HG03378 (cell line): Measurements from ENCODE around the gene IL16.
"Not testable (repeated sequence)": the region's sequence is repeated elsewhere in the genome, so short reads cannot be mapped to it uniquely, and the experiment has no call there.

Source experiments
- ATAC-seq: cut with Tn5 transposase; IDR thresholded peaks from one replicate; pipeline ENCODE4 v1.9.1; 2021; ENCODE audit warnings: mild to moderate bottlenecking, moderate library complexity; ENCODE audit not compliant: unreplicated experiment

Gene IL16

DNA sequence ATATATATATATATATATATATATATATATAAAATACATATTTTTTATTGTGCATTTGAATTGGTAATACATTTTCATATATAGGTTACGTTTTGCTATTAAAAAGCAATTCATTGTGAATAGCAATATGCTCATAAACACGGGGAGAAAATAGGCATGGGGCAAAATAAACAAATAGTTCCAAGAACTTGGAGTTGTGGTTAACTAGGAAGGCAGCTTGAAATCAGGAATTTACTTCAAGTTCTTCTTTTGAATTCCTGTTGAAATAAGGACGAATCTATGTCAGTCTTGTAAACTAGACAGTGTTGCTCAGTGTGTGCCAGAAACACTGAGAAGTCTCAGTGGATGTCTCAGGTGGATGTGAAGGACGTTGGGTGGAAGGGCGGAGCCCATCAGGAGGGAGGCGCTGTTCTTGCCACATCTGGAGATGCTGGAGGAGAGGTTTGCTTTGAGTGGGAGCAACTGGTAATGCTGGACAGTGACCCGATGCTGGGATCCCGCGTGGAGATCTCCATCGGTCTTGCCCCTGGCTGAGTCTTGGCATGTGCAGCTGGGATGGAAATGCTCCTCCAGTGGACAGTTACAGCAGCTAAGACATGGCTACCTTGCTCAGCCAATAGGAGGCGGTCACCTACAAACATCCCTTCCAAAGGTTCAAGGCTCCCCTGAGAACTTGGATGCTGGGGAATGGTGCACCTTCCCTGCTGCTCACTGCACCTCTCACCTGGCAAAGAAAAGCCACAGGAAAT, 2.5 kb downstream of the IL16 start:
- ATAC-seq, result no peak

DNA sequence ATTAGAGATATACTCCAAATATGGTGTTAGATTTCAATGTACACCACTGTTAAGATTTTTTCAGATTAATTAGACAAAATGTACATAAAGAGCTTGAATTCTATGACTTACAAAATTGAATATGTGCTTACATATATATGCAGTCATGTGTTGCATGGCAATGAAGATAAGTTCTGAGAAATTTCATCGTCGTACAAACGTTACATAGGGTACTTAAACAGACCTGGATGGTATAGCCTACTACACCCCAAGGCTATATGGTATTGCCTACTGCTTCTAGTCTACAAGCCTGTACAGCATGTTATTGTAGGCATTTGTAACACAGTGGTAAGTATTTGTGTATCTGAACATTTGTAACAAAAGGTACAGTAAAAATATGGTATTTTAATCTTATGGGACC, 9.3 kb downstream of the IL16 start:
- no peak for ATAC-seq

DNA sequence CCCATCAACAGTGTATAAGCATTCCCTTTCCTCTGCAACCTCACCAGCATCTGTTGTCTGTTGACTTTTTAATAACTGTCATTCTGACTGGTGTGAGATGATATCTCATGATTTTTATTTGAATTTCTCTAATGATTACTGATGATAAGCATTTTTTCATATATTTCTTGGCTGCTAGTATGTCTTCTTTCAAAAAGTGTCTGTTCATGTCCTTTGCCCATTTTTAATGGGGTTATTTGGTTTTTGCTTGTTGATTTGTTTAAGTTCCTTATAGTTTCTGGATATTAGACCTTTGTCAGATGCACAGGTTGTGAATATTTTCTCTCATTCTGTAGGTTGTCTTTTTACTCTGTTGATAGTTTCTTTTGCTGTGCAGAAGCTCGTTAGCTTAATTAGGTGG, 11.3 kb downstream of the IL16 start:
- ATAC-seq, result not testable (repeated sequence)

DNA sequence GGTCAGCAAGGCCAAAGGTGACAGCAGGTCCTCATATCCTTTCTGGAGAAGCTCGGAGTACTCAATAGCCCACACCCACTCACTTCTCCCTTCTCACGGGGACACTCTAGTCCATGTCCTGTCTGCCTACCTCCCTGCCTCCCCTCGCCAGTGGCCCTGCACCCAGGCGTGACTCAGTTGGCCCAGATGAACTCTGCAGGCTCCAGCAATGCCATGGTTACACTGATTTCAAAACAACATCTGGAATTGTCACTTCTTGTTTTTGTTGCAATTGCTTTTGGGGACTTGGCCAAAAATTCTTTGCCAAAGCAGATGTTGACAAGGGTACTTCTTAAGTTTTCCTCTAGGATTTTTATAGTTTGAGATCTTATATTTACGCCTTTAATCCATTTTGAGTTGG, 13.0 kb downstream of the IL16 start:
- no peak for ATAC-seq

DNA sequence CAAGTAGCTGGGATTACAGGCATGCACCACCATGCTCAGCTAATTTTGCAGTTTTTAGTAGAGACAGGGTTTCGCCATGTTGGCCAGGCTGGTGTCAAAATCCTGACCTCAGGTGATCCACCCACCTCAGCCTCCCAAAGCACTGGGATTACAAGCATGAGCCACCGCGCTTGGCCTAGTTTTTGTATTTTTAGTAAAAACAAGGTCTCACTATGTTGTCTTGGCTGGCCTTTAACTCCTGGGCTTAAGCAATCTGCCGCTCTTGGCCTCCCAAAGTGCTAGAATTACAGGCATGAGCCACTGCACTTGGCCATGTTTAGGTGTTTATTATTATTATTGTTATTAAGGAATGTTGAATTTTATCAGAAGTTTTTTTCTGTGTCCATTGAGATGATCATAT, 14.7 kb downstream of the IL16 start:
- no peak for ATAC-seq

DNA sequence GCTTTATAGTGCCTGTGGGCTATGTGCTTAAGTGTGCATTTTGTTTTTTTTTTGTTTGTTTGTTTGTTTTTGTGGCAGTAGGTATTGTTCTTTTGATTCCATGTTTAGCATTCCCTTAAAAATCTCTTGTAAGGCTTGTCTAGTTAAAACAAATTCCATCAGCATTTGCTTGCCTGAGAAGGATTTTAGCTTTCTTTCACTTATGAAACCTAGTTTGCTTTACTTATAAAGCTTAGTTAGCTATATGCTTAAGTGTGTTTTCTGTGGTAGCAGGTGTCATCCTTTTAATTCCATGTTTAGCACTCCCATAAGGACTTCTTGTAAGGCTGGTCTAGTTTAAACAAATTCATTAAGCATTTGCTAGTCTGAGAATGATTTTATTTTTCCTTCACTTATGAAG, 17.3 kb downstream of the IL16 start:
- no peak for ATAC-seq

DNA sequence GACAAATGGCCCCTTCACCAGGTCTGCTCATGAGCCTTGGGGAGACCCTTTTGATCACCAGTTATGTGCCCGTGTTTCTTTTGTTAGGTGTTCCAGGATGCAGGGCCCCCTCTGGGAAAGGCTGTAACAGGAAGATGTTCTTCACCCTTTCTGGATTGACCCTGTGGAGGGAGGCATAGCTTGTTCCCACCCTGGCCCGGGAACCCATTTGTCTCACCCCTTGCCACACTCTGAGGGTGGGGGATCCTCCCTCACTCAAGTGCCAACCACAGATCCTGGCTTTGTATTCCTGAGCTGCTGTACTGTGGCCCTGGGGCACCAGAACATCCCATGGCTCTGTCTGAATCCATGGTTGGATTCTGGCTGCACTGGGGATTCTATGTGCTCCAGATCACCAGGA, 18.9 kb downstream of the IL16 start:
- no peak for ATAC-seq

DNA sequence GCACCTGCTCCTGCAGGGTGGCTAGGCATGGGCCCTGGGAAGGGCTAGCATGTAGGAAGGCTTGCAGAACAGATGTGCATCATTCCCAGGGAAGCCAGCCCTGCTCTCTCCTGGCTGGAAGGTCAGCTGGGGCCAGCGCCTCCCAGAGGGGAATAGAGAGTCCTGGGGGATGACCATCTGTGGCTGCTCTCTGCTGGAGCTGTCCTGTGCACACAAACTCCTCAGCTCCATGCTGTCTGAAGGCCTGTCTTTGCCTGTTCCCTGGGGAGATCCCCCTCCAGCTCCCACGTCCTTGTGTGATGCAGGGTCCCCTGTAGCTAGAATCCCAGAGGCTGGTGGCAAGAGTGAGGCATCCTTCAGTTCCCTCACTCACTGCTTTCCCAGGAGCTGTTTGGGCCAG, 19.3 kb downstream of the IL16 start:
- no peak for ATAC-seq

DNA sequence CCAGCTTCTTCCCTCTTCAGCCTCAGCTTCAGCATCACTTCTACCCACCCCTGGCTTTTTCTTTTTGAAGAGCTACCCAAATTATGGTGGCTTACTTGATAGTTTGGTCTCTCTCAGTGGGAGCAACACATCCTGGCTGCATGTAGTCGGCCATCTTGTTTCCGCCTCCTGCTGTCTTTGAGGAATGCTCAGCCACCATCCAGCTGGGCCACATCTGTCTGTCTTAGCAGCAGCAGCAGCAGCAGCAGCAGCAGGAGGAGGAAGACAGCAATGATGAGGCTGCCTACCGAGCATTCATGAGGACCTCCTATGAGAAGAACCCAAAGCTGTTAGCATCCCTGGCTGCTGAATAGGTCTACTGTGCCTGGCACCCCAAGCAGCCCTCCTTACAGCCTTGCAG, 19.7 kb downstream of the IL16 start:
- ATAC-seq, result no peak

DNA sequence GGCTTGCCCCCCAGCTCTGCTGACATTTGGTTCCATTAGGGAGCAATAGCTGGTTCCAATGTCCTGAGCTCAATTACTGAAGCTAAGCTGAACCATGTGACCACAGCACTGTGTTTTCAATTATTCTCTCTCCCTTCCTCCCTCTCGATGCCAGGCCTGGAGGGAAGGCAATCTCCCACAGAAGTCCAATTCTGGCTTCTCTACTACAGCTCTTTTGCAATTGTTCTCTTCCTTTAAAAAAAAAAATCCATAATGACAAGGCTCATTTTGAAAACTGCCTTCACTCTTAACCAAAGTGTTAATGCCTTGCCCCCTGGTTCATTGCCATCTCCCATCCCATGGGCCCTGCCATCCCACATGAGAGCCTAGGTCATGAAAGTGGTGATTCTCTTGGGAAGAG, 24.8 kb downstream of the IL16 start:
- no peak for ATAC-seq

DNA sequence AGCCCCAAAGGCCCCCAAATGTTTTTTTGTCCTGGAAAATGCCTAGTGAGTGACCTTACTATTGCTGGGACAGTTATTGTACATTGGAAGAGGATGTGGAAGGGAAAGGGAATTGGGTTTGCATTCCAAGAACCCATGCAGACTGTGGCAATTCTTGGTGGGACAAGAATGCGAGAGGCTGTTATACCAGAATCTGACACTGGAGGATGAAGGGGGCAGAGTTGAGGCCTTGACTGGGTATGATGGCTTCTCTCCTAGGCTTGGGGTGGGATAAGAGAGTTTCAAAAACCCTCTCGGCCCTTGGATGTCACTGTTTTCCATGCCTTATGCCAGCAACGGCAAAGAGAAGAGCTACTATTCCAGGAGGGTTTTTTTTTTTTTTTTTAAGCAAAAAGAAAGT, 25.3 kb downstream of the IL16 start:
- ATAC-seq, result no peak

DNA sequence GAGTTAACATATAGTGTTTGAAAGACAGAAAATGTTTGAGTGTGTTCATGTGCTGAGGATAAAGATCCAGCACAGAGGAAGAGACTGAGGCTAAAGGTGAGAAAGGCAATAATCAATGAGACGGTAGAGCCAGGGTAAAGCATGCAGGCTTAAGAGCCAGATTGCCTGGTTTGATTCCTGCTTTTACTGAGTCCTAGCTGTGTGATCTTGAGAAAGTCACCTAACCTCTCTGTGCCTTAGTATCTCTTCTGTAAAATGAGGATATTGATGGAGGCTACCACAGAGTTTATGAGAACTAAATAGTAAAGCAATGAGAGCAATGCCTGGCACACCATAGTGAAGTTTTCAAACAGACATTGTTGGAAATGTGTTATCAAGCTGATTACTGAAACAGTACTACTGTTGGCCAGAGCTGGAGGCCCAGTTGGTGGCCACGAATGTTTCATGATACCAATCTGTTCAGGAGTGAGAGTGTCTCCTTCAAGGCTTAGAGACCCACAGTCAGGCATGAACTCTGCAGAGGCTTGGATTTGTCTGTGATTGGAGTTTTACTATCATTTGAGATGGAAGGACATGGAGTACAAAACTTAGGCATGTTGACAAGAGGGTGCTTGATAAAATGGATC, 26.8 kb downstream of the IL16 start:
- ATAC-seq, result no peak

DNA sequence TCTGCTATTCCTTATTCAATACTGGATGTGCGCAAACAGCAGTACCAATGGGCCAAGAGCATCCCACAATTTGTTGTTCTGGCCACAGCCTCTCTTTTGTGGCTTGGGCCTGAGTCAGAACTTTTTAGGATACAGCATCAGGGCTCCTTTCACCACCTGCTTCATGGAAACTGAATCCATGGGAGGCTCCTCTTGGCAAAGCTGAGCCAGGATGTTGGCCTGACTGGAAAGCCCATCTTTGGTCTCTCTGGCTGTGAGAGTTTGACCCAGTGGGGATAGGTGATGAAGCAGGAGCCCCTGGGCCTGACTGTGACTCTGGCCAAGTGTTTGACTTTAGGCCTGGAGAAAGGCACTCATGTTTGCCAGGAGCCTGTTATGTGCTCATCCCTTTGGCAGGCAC, 27.6 kb downstream of the IL16 start:
- no peak for ATAC-seq

DNA sequence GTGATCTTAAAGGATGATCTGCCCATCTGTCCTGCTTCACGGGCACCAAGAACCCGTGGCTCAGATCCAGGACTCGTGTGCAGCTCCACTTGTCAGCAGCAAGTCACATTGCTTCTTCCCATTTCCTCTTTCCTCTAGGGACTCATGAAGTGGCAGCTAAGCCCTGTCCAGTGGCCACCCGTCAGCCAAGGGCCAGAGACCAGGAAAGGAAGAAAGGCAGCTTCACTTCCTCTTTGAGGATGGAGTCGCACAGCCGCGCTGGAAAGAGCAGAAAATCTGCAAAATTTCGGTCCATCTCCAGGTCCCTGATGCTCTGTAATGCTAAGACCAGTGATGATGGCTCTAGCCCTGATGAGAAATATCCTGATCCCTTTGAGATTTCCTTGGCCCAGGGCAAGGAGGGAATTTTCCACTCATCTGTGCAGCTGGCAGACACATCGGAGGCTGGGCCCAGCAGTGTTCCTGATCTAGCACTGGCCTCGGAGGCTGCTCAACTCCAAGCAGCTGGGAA, 28.5 kb downstream of the IL16 start:
- no peak for ATAC-seq

DNA sequence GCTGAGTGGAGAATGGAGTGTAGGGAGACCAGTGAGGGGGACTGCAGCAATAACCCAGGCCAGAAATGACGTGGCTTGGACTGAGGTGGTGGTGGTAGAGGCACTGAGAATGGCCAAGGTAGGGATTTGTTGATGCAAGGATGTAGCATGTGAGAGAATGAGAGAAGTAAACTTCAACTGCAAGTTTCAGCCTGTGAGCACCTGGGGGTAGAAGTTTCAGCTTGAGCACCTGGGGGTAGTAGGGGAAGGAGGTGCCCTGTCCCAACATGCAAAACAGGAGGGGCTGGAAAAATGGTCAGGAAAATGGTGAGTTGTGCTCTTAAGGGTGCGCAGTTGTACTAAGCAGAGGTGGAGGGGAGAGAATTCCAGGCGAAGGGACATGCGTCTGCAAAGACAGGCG, 31.0 kb downstream of the IL16 start:
- no peak for ATAC-seq

DNA sequence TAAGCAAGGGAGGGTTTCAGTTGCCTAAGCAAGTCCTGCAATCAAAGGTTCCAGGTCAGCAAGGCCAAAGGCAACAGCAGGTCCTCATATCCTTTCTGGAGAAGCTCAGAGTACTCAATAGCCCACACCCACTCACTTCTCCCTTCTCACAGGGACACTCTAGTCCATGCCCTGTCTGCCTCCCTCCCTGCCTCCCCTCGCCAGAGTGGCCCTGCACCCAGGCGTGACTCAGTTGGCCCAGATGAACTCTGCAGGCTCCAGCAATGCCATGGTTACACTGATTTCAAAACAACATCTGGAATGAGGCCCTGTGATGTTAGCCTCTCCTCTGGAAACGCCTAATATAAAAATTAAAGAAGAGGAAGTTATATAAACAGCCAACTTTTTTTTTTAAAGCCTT, 32.9 kb downstream of the IL16 start:
- ATAC-seq, result no peak

DNA sequence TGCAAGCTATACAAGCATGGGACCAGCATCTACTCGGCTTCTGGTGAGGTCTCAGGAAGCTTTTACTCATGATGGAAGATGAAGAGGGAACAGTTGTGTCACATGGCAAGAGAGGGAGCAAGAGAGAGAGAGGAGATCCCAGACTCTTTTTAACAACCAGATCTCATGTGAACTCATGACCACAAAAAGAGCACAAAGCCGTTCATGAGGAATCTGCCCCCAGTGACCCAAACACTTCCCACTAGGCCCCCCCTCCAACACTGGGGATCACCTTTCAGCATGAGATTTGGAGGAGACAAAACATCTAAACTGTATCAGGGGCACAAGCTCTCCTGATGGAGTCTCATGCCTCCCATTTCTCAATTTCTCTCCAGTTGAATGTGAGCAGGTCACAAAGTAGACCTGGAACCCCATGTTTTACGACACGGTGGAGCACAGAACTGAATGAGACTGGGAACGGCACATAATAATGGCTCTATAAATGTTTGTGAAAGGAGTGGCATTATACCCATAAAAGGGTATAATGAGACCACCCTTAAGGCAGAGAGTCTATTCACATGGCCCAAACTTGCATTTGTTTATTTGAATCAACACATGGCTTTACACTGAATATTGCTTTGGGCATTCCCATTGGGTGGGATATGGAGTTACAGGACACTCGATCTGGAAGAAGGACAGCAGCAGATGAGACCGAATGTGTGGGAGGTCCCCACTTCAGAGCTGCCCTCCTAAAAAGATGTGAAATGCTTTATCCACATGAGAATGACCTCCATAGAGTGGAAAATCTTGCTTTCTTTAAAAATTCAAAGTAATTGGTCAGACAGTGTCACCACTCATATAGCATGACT, 38.8 kb downstream of the IL16 start:
- no peak for ATAC-seq

DNA sequence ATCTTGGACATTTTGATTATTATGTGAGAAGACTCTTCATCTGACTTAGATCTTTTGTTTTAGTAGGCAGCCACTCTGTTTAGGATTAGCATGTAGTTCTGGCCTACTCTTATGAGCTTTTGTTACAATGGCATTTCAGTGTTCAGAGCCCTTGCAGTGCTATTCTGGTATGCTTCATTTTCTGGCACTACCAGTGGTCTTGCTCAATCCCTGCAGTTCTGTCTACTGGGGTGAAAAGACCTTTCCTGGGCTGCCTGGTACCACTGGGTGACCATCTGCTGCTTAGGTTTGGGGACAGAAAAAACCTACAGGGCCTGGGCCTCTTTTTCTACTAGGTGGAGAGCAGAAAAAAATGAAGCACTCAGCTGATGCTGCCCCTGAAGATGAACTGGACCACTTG, 42.5 kb downstream of the IL16 start:
- no peak for ATAC-seq

DNA sequence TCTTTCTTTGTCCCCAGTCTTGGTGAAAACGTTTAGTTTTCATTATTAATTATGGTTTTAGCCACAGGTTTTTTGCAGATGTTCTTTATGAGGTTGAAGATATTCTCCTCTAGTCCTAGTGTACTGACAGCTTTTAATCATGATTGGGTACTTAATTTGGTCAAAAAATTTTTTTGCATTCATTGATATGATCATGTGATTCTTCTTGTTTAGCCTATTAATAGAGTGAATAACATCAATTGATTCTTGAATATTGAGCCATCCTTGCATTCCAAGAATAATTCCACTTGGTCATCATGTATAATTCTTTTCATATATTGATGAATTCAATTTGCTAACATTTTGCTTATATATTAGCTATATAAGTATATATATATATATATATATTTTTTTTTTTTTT, 46.1 kb downstream of the IL16 start:
- ATAC-seq, result no peak

DNA sequence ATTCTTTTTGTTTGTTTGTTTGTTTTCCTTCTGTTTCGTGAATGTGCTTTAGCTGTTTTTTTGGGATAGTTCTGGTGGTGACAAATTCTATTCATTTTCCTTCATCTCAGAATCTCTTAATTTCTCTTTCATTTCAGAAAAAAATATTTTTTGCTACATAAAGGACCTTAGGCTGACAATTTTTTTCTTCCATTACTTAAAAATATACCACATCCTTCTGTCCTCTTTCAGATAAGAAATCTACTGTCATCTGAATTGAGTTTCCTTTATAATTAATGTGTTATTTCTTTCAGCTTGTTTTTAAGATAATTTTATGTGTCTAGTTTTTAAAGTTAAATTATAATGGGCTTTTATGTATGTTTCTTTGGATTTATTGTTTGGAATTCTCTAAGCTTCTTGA, 47.6 kb downstream of the IL16 start:
- no peak for ATAC-seq

DNA sequence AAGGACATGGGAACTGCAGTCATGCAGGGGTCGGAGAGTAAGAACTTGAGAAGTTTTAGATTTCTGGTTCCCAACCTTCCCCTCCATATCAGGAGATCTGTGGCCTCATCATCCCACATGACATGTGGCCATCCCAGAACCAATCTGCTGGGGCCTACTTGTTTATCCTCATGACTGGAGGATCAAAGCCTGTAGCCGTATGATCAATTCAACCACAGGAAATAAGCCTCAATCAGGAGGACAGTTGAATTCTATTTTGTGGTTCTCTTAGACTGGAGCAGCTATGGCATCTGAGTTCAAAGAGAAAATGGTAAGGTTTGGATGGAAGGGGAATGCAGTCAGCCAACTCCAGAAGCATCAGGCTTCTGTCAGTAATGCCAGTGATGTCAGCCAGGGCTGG, 57.2 kb downstream of the IL16 start:
- no peak for ATAC-seq
